NCI-H2107 treated with DMSO at 0.1 percent for 48 hours (cell line): Measurements from ENCODE around the gene RHOA.
"Not testable (repeated sequence)": the region's sequence is repeated elsewhere in the genome, so short reads cannot be mapped to it uniquely, and the experiment has no call there.

Experiments
- DNase-seq: peaks from one replicate; lab custom pipeline; 2025; ENCODE audit not compliant: unreplicated experiment; lab: John Stamatoyannopoulos, UW

RHOA gene

GRCh38 chr3:49333091-49333490 is 78.7 kb downstream of the RHOA start:
- no peak for DNase-seq

GRCh38 chr3:49329186-49329585 is 82.6 kb downstream of the RHOA start:
- DNase-seq: no peak

GRCh38 chr3:49328350-49328749 is 83.4 kb downstream of the RHOA start:
- not testable (repeated sequence) for DNase-seq

GRCh38 chr3:49327485-49327884 is 84.3 kb downstream of the RHOA start:
- DNase-seq: no peak

DNA sequence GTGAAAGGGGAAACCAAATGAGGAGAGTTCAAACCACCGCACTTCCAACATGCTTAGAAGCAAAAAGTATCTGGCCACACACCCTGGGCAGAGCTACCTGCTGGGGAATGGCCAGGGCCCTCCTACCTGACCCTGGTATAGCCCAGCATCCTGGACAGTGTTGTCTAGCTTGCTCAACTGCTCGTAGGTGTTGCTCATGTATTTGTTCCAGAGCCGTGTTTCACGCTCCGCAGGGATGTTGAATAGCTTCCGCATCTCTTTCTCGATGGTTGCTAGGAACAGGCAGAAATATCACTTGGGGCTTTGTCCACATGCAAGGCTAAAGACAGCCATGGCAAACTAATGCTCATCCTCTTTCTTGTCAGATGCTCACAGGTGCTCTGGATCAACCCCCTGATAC is 87.0 kb downstream of the RHOA start:
- no peak for DNase-seq

GRCh38 chr3:49316696-49317457 is 94.9 kb downstream of the RHOA start:
- no peak for DNase-seq

DNA sequence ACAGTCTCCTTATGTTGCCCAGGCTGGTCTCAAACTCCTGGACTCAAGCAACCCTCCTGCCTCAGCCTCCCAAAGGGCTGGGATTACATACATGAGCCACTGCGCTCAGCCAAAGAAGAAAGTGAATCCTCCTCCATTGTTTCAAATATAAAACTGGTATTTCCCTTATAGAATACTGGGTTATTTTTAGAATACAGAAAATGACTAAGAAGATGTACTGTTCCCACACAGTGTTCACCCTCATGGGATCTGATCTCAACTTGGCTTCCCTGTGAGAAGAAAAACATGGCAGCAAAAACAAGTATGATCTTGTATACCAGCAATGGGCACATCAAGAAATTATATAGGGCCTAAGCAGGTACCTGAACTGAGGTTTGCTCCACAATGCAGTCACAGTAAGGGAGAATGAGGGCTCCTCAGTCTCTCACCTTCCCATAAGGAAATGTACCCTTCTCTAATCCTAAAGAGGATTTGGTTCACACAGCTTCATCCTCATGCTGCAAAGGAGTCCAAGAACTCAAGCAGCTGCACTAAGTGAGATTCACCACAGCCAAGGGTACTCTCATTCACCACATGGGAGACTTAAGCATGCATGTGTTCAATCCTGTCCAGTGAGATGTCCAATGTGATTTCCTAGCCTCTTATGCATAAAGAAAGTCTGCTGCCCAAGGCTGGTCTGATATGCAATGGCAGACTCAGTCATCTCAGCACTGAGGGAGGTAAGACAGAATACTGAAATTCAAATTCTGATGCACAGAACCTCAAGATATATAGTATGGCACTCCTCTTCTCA is 97.7 kb downstream of the RHOA start:
- DNase-seq: no peak

- no peak for DNase-seq
Observed at GRCh38 chr3:49311283-49311682, 100.5 kb downstream of the RHOA start.

DNA sequence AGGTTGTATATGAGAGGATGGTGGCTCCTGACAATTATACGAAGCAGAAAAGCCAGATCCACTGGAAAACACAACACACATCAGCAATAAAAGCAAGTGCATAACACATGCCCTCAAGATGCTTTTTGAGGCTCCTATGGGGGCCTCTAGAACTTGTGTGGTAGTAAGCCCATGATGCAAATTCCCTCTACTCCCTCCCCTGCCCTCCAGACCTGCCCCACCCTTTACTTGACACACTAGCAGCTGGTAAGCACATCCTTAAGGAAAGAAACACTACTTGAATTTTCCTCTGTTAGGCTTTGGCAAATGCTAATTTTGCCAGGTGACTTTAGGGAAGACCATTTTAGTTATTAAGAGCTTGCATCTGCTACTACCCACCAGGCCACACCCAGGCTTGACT is 101.1 kb downstream of the RHOA start:
- DNase-seq: no peak
